HS-5 (cell line): Measurements from ENCODE around the gene WNT3.

Experiments used
- DNase-seq: peaks from one replicate; pipeline ENCODE4 v3.0.0-alpha.2; 2012; ENCODE audit warnings: low read depth

WNT3 gene

GRCh38 chr17:46730679-46731078 lies 87.8 kb downstream of the WNT3 start:
- no peak for DNase-seq

GRCh38 chr17:46730026-46730425 lies 88.5 kb downstream of the WNT3 start:
- no peak for DNase-seq

- peak; percentile 64 for DNase-seq
Measured at GRCh38 chr17:46727572-46728348, 90.7 kb downstream of the WNT3 start.

GRCh38 chr17:46726206-46726605 lies 92.3 kb downstream of the WNT3 start:
- no peak for DNase-seq

GRCh38 chr17:46722662-46723285 lies 95.7 kb downstream of the WNT3 start:
- DNase-seq = no peak

GRCh38 chr17:46720408-46720807 lies 98.1 kb downstream of the WNT3 start:
- no peak for DNase-seq

- no peak for DNase-seq
Measured at GRCh38 chr17:46719891-46720290, 98.6 kb downstream of the WNT3 start.

- DNase-seq = no peak
Measured at GRCh38 chr17:46717999-46718398, 100.5 kb downstream of the WNT3 start.
